AG04450 (cell line): Measurements from ENCODE around the gene EXOC4. TPM values are rescaled to one million over a fixed set of nuclear protein-coding genes. Genes with fewer than 3 reads are reported as not detected.

Experiments used
- CTCF ChIA-PET: fragments of 300-600, 350-600 bp; formaldehyde crosslinking; extraction: SDS; loops from one replicate; lab custom pipeline; 2022; ENCODE audit warnings: antibody characterized with exemption, inconsistent platforms; lab: Charles Lee
- POLR2A ChIA-PET: fragments of 350-600 bp; formaldehyde crosslinking; extraction: SDS; loops from one replicate; lab custom pipeline; 2021; ENCODE audit warnings: antibody characterized with exemption, inconsistent platforms; lab: Yijun Ruan, JAX
- DNase-seq: peaks from one replicate; pipeline ENCODE4 v3.0.0-alpha.2; 2011; ENCODE audit warnings: low read depth, low spot score
- H3K27ac ChIP-seq: one replicate; pipeline ENCODE4 v1.5.1; 2012; ENCODE audit warnings: low read depth, low read length, control low read depth
- H3K27me3 ChIP-seq: one replicate; pipeline ENCODE4 v1.6.0; 2012; ENCODE audit warnings: low read length; ENCODE audit not compliant: control insufficient read depth, insufficient read depth
- H3K4me3 ChIP-seq: 2 replicates; pipeline ENCODE4 v1.5.1; 2011; ENCODE audit warnings: mild to moderate bottlenecking, low read depth, low read length, control low read depth
- H3K9me3 ChIP-seq: 2 replicates; pipeline ENCODE4 v1.5.1; 2012; ENCODE audit warnings: low read length; ENCODE audit not compliant: control insufficient read depth, insufficient read depth
- polyA plus RNA-seq: library from polyadenylated mRNA; depleted of rRNA; stranded (reverse); fragments of >200 nt; gene quantifications from 2 replicates; pipeline ENCODE4 v1.2.3, GENCODE V29; 2011
- TF ChIP-seq, protein P1 (sequence below): IDR thresholded peaks from 2 replicates; pipeline ENCODE4 v1.5.1; 2011; ENCODE audit warnings: low read depth, low read length, control low read depth, inconsistent platforms

EXOC4 gene
- polyA plus RNA-seq, 1 experiment: 73.5 TPM

DNA sequence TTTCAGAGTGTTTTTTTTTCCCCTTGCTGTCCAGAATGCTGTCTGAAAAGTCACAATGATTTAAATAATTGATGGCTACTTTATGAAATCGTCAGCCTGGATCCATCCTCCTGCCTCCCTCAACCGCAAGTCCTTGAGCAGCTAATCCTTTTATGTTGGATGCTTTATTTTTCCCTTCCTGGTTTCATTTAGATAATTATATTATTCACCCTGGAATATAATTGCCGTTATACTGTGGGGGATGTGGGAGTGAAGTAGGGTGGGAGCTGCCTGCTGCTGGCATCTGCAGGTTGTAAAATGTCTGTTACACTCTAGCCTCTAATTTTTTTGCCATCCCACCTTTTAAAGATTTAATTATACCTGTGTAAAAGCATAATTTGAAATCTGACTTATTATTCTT, 583.8 kb downstream of the EXOC4 start:
- H3K27me3 ChIP-seq: no peaks in the 10 kb centered on the region
- POLR2A ChIA-PET: no interaction called here
- no peak overlapping the region for H3K27ac ChIP-seq
- H3K9me3 ChIP-seq: no peaks in the 10 kb centered on the region
- TF ChIP-seq, protein P1, sequence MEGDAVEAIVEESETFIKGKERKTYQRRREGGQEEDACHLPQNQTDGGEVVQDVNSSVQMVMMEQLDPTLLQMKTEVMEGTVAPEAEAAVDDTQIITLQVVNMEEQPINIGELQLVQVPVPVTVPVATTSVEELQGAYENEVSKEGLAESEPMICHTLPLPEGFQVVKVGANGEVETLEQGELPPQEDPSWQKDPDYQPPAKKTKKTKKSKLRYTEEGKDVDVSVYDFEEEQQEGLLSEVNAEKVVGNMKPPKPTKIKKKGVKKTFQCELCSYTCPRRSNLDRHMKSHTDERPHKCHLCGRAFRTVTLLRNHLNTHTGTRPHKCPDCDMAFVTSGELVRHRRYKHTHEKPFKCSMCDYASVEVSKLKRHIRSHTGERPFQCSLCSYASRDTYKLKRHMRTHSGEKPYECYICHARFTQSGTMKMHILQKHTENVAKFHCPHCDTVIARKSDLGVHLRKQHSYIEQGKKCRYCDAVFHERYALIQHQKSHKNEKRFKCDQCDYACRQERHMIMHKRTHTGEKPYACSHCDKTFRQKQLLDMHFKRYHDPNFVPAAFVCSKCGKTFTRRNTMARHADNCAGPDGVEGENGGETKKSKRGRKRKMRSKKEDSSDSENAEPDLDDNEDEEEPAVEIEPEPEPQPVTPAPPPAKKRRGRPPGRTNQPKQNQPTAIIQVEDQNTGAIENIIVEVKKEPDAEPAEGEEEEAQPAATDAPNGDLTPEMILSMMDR: no peak
- CTCF ChIA-PET: no interaction called here
- H3K4me3 ChIP-seq: no peak overlapping the region
- no peak for DNase-seq

- TF ChIP-seq, protein P1: no peak
- no peaks in the 10 kb centered on the region for H3K9me3 ChIP-seq
- POLR2A ChIA-PET: no interaction called here
- H3K4me3 ChIP-seq: no peak overlapping the region
- CTCF ChIA-PET: no interaction called here
- DNase-seq: no peak
- no peaks in the 10 kb centered on the region for H3K27me3 ChIP-seq
- no peak overlapping the region for H3K27ac ChIP-seq
Measured at GRCh38 chr7:133837224-133837623, 584.3 kb downstream of the EXOC4 start.

DNA sequence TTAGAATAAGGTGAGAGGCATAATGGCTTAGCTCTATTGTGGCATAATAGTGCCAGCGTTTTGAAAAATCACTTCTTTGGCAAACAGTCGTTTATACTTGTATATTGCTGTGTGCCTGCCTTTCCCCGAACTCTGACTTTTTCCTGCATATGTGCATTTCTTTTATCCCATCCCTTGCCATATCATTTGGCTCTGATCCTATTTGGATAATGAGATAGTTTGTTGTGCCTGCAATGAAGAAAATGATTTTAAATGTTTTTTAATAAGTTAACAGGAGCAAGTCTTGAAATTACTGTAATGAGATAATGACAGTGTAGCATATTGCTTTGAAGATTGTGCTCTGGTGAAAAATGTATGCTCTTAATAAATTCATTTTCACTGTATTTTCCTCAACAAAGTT, 586.2 kb downstream of the EXOC4 start:
- ChIA-PET CTCF (interaction anchor here (2.5 kb wide), 1 partner anchor 15 kb away, joined by 10 read pairs; no protein-coding TSS in a partner anchor), POLR2A (no interaction called here)
- TF ChIP-seq, protein P1: no peak
- no peak overlapping the region for H3K27ac ChIP-seq
- H3K9me3 ChIP-seq: no peaks in the 10 kb centered on the region
- DNase-seq: no peak
- no peak overlapping the region for H3K4me3 ChIP-seq
- H3K27me3 ChIP-seq: no peaks in the 10 kb centered on the region

DNA sequence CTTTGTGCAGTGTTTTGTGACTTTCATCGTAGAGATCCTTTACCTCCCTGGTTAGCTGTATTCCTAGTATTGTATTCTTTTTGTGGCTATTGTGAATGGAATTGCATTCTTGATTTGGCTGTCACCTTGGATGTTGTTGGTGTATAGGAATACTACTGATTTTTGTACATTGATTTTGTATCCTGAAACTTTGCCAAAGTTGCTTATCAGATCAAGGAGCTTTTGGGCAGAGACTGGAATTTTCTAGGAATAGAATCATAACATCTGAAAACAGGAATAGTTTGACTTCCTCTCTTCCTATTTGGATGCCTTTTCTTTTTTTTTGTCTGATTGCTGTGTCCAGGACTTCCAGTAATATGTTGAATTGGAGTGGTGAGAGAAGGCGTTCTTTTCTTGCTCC, 590.5 kb downstream of the EXOC4 start:
- ChIA-PET CTCF (interaction anchor here (2.6 kb wide), 1 partner anchor 11 kb away, joined by 10 read pairs; no protein-coding TSS in a partner anchor), POLR2A (no interaction called here)
- TF ChIP-seq, protein P1: no peak
- Histone ChIP-seq H3K4me3 (no peak overlapping the region), H3K27ac (no peak overlapping the region), H3K27me3 (no peaks in the 10 kb centered on the region), H3K9me3 (no peaks in the 10 kb centered on the region)
- DNase-seq: no peak

DNA sequence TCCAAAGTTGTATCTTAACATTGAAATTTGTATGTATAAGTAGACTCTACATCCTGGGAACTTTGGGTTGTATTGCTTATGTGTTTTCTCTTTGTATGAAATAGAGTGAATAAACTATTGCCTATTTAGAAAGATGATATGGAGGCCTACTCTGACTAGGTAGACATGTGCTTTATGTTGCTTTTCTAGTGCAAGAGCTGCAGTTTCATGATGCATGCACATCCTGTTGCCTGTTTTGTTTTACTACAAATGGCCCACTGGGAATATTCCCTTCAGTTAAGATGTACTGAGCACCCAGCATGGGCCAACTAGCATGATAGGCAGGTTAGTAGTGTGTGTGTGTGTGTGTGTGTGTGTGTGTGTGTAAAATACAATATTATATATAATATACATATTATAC, 592.1 kb downstream of the EXOC4 start:
- no peak for DNase-seq
- no peaks in the 10 kb centered on the region for H3K27me3 ChIP-seq
- TF ChIP-seq, protein P1: no peak
- H3K9me3 ChIP-seq: no peaks in the 10 kb centered on the region
- no peak overlapping the region for H3K27ac ChIP-seq
- POLR2A ChIA-PET: no interaction called here
- no peak overlapping the region for H3K4me3 ChIP-seq
- CTCF ChIA-PET: interaction anchor here (2.6 kb wide), 1 partner anchor 9 kb away, joined by 10 read pairs; no protein-coding TSS in a partner anchor
